ENCODE results near the gene FPGS. TPM values are rescaled to one million over a fixed set of nuclear protein-coding genes. Genes with fewer than 3 reads are reported as not detected.
"Not testable (repeated sequence)": the region's sequence is repeated elsewhere in the genome, so short reads cannot be mapped to it uniquely, and the experiment has no call there.

The FPGS gene
- total RNA-seq, 1 donor = 77.7 TPM

- TF ChIP-seq CTCF (IDR thresholded peaks at IDR 0.05; ENCODE audit: insufficient read depth, low read depth, low read length) = no peak
- no peak for DNase-seq (ENCODE audit: low read depth)
Observed at GRCh38 chr9:127844821-127845359, 42.2 kb downstream of the FPGS start.

GRCh38 chr9:127845619-127846018 is 42.9 kb downstream of the FPGS start:
- DNase-seq (ENCODE audit: low read depth); H3K4me3 ChIP-seq (ENCODE audit: low read depth, low read length): not testable (repeated sequence)

More at GRCh38 chr9:127844821-127845359, 42.2 kb downstream of the FPGS start:
- H3K4me3 ChIP-seq (ENCODE audit: low read depth, low read length) = no peak overlapping the region

GRCh38 chr9:127846443-127847177 is 43.9 kb downstream of the FPGS start:
- no peak for TF ChIP-seq CTCF (IDR thresholded peaks at IDR 0.05; ENCODE audit: insufficient read depth, low read depth, low read length)
- DNase-seq (ENCODE audit: low read depth) = peak; percentile 64
- H3K4me3 ChIP-seq (ENCODE audit: low read depth, low read length) = no peak overlapping the region

- no peak for TF ChIP-seq CTCF (IDR thresholded peaks at IDR 0.05; ENCODE audit: insufficient read depth, low read depth, low read length)
- DNase-seq (ENCODE audit: low read depth) = peak; percentile 82
- no peak overlapping the region for H3K4me3 ChIP-seq (ENCODE audit: low read depth, low read length)
Observed at GRCh38 chr9:127847178-127847510, 44.5 kb downstream of the FPGS start.

- TF ChIP-seq CTCF (IDR thresholded peaks at IDR 0.05; ENCODE audit: insufficient read depth, low read depth, low read length) = no peak
Observed at GRCh38 chr9:127847833-127848755, 45.4 kb downstream of the FPGS start.

GRCh38 chr9:127848756-127849504 is 46.2 kb downstream of the FPGS start:
- no peak overlapping the region for H3K4me3 ChIP-seq (ENCODE audit: low read depth, low read length)
- no peak for TF ChIP-seq CTCF (IDR thresholded peaks at IDR 0.05; ENCODE audit: insufficient read depth, low read depth, low read length)
- DNase-seq (ENCODE audit: low read depth) = no peak

More at GRCh38 chr9:127847833-127848755, 45.4 kb downstream of the FPGS start:
- H3K4me3 ChIP-seq (ENCODE audit: low read depth, low read length) = no peak overlapping the region
- no peak for DNase-seq (ENCODE audit: low read depth)

All from fibroblast of villous mesenchyme (primary cell).